Nephron (organoid): Measurements from ENCODE around the gene VEGFA.

ENCODE experiments used
- H3K27ac Mint-ChIP-seq, 3 experiments: 2 replicates each; pipeline ENCODE4 v1.8.0; 2020; ENCODE audit warnings: mixed read lengths in 3 of 3, mild to moderate bottlenecking in 2 of 3, moderate library complexity in 1 of 3
- H3K27me3 Mint-ChIP-seq: 2 replicates; pipeline ENCODE4 v1.8.0; 2021; ENCODE audit warnings: low read depth, mild to moderate bottlenecking, moderate library complexity, mixed read lengths
- H3K36me3 Mint-ChIP-seq: 2 replicates; pipeline ENCODE4 v1.8.0; 2020; ENCODE audit warnings: low read depth, mixed read lengths
- H3K4me1 Mint-ChIP-seq: 2 replicates; pipeline ENCODE4 v1.8.0; 2020; ENCODE audit warnings: mixed read lengths
- H3K4me3 Mint-ChIP-seq, 3 experiments: 2 replicates each; pipeline ENCODE4 v1.8.0; 2020; ENCODE audit warnings: mild to moderate bottlenecking in 3 of 3, mixed read lengths in 3 of 3, moderate library complexity in 2 of 3
- H3K9me3 Mint-ChIP-seq: 2 replicates; pipeline ENCODE4 v1.8.0; 2020; ENCODE audit warnings: mixed read lengths
- TF ChIP-seq, protein P1 (sequence below), 3 experiments: fragments of 200-600 bp; sonication (generic); IDR thresholded peaks; one replicate each; pipeline ENCODE4 v1.5.0; 2021; ENCODE audit warnings: antibody characterized with exemption in 3 of 3; ENCODE audit not compliant: unreplicated experiment in 3 of 3

VEGFA gene

DNA sequence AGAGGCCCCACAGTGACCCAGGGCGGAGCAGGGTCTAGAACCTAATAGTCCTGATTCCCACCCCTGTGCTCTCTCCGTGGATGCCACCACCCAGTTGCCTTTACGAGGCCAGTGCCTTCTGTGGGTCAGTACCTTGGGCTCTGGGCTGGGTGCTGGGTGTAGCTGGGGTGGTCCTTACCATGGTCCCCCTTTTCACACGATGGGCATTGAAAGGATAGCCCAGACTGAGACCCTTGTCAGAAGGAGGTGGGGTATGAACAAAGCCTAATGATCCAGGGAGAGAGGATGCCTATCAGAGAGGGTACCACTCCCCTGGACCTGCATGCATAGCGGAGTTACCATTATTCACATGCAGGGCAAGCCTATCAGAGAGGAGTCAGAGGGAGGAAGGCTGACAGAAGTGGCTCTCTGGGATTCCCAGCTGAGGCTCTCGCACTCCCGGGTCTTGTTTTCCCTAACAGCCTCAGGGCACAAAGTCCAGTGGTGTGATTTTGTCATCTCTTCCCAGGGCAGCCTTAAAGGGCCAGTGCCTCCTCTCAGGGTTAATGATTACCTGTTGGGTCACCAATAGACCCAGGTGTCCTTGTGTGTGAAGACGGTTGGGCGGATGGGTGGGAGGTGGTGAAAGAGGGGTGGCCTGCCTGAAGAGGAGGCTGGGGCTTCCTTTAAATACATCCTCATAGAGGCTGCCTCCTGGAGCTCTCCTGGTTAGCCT, 36.2 kb downstream of the VEGFA start:
- Mint-ChIP-seq H3K4me1 (peaks cover 18% of the 10 kb centered on the region), H3K4me3 (no peak overlapping the region), H3K27ac (peak overlapping the region in 1 of 3 experiments; percentile 76), H3K27me3 (peaks cover 12% of the 10 kb centered on the region), H3K36me3 (no peaks in the 10 kb centered on the region), H3K9me3 (no peaks in the 10 kb centered on the region)
- TF ChIP-seq, protein P1, sequence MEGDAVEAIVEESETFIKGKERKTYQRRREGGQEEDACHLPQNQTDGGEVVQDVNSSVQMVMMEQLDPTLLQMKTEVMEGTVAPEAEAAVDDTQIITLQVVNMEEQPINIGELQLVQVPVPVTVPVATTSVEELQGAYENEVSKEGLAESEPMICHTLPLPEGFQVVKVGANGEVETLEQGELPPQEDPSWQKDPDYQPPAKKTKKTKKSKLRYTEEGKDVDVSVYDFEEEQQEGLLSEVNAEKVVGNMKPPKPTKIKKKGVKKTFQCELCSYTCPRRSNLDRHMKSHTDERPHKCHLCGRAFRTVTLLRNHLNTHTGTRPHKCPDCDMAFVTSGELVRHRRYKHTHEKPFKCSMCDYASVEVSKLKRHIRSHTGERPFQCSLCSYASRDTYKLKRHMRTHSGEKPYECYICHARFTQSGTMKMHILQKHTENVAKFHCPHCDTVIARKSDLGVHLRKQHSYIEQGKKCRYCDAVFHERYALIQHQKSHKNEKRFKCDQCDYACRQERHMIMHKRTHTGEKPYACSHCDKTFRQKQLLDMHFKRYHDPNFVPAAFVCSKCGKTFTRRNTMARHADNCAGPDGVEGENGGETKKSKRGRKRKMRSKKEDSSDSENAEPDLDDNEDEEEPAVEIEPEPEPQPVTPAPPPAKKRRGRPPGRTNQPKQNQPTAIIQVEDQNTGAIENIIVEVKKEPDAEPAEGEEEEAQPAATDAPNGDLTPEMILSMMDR (IDR thresholded peaks at IDR 0.05; ENCODE audit: unreplicated experiment in 3 of 3) = no peak

DNA sequence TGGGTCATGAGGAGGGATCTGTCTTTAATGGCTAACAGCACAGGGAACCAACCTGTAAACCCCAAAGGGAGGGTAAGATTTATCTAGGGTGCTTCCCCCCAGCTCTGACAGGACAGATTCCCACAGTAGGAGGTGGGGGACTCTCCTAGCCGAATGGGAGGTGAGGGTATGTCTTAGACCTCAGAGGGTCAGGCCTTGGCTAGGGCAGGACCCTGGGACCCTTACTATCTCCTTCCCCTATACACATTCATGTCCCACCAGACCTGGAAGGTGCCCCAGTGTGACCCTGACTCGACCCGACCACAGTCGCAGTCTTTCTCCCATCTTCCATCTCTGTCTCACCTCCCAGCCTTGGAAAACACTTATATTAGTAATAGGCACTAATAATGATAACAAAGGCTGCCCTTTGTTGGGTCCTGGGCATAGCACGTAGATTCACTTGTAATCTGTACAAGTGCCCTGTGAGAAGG, 36.8 kb downstream of the VEGFA start:
- H3K9me3 Mint-ChIP-seq = no peaks in the 10 kb centered on the region
- no peaks in the 10 kb centered on the region for H3K36me3 Mint-ChIP-seq
- peaks cover 18% of the 10 kb centered on the region for H3K4me1 Mint-ChIP-seq
- H3K27ac Mint-ChIP-seq = peak overlapping the region in 2 of 3 experiments; percentile 38 to 76
- no peak overlapping the region for H3K4me3 Mint-ChIP-seq
- H3K27me3 Mint-ChIP-seq = peaks cover 15% of the 10 kb centered on the region
- TF ChIP-seq, protein P1 (IDR thresholded peaks at IDR 0.05; ENCODE audit: unreplicated experiment in 3 of 3) = no peak

DNA sequence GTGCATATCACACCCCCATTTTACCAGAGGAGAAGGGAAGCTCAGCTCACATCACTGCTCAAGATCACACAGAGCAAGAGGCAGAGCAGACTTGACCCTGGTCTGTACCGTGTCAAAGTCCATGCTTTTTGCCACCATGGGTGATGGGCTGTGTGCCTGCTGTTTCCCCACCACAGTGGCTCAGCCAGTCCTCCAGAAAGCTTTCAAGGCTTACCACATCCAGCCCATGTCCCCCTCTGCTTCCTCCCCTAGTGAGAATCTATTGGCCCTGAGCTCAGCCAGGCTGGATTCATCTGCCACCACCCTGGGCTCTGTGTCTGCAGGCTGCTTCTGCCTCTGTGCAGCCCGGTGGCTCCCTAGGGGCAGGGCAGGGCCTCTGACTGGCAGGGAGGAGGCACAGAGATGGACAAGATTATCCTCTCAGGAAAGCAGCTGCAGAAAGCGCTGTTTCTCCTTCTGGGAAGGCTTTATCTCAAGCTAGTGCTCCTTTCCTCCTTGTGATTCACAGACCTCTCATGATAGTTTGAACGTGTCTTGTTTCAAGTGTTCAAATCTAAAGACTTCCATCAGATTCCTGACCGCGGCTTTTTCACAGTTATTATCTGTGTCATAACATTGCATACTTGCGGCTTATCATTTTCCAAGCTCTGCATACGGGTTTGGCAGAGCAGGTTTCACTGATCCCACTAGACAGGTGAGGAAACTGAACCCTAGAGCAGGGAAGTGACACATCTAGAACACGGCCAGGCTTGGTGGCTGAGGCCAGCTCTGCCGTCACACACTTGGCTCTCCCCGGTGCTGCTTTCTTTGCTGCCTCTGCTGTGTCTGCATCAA, 37.4 kb downstream of the VEGFA start:
- peaks cover 18% of the 10 kb centered on the region for H3K4me1 Mint-ChIP-seq
- peak overlapping the region in 2 of 3 experiments; percentile 38 to 76 for H3K27ac Mint-ChIP-seq
- TF ChIP-seq, protein P1 (IDR thresholded peaks at IDR 0.05; ENCODE audit: unreplicated experiment in 3 of 3) = no peak
- no peak overlapping the region for H3K4me3 Mint-ChIP-seq
- H3K27me3 Mint-ChIP-seq = peaks cover 12% of the 10 kb centered on the region
- no peaks in the 10 kb centered on the region for H3K36me3 Mint-ChIP-seq
- no peaks in the 10 kb centered on the region for H3K9me3 Mint-ChIP-seq

DNA sequence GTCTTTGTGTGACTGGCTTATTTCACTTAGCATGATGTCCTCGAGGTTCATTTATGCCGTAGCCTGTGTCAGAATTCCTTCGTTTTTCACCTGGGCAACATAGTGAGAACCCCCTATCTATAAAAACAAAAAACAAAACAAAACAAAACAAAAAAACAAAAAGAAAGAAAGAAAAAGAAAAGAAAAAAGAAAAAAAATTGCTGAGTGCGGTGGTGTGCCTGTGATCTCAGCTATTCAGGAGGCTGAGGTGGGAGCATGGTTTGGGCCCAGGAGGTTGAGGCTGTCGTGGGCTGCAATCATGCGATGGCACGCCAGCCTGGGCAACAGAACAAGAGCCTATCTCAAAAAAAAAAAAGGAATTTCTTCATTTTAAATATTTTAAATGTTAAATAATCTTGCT, 38.4 kb downstream of the VEGFA start:
- TF ChIP-seq, protein P1 (IDR thresholded peaks at IDR 0.05; ENCODE audit: unreplicated experiment in 3 of 3) = no peak
- no peaks in the 10 kb centered on the region for H3K9me3 Mint-ChIP-seq
- peaks cover 22% of the 10 kb centered on the region for H3K4me1 Mint-ChIP-seq
- peak overlapping the region in 2 of 3 experiments; percentile 29 to 76 for H3K27ac Mint-ChIP-seq
- no peak overlapping the region for H3K4me3 Mint-ChIP-seq
- H3K27me3 Mint-ChIP-seq = peaks cover 13% of the 10 kb centered on the region
- no peaks in the 10 kb centered on the region for H3K36me3 Mint-ChIP-seq

DNA sequence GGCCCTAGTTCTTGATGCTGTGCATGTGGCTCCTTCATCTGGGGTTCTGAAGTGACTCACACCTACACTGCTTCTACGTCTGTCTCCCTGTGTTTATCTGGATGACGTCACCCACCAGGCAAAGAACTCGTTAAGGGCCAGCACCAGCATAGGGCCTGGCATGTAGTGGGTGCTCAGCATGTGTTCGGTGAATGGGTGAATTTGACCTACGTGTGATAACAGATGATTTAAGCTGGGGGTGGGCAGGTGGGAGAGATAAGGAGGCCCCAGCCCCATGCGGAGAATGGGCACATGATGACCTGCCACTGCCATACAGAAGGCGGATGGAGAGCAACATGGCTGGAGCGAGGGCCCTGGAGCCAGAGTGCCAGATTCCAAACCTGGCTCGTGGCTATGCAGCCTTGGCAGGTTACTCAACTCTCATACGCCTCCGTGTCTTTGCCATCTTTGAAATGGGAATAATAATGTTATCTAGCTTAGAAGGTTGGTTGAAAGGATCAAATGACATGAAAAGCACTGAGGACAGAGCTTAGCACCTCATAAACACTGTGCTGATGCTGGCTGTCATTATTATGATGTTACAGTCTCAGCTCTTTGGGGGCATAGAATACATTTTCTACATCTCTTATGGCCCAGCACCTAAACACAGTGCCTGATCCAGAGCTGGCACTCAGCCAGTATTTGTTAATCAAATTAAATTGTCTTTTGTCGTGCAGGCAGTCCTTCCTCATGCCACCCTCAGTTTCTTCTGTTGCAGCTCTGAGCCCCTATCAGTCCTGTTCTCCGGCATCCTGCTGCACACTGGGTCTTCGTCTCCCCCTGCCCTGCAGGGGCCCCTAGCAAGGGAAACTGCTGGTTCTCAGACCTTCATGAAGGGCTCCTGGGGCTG, 39.6 kb downstream of the VEGFA start:
- Mint-ChIP-seq H3K27me3 (peaks cover 21% of the 10 kb centered on the region), H3K9me3 (no peaks in the 10 kb centered on the region), H3K4me1 (peaks cover 26% of the 10 kb centered on the region), H3K36me3 (no peaks in the 10 kb centered on the region), H3K4me3 (no peak overlapping the region), H3K27ac (no peak overlapping the region)
- TF ChIP-seq, protein P1 (IDR thresholded peaks at IDR 0.05; ENCODE audit: unreplicated experiment in 3 of 3) = no peak
